HepG2 (cell line): ENCODE data around the gene NEMP2. TPM values are rescaled to one million over a fixed set of nuclear protein-coding genes. Genes with fewer than 3 reads are reported as not detected.

ENCODE experiments used
- ATAC-seq: fragments of 200-7000 bp; cut with Tn5 transposase; 3 replicates; pipeline ENCODE4 v1.9.1; 2020; ENCODE audit warnings: mild to moderate bottlenecking, moderate library complexity
- BruUV-seq: library from RNA; stranded (reverse); fragments of 400-500 nt; replicated peaks from 2 replicates; lab custom pipeline; 2021; lab: Mats Ljungman, UMichigan
- CTCF ChIA-PET: fragments of 300-600 bp; formaldehyde crosslinking; extraction: SDS; loops from one replicate; lab custom pipeline; 2021; ENCODE audit warnings: low total read pairs, inconsistent platforms, low intra/inter-chr PET ratio; lab: Yijun Ruan, JAX
- POLR2A ChIA-PET: fragments of 350-600 bp; sonication (Branson Sonifier 250); formaldehyde crosslinking; loops from one replicate; lab custom pipeline; 2020; ENCODE audit warnings: antibody characterized with exemption, inconsistent platforms; lab: Yijun Ruan, JAX
- DNase-seq: peaks from one replicate; pipeline ENCODE4 v3.0.0-alpha.2; 2015; ENCODE audit warnings: low spot score
- FAIRE-seq: peaks from 3 replicates; lab custom pipeline; 2011; peaks lifted over from hg19 to GRCh38; lab: Jason Lieb, UNC
- H2AFZ ChIP-seq: one replicate; pipeline ENCODE4 v1.6.1; 2011; ENCODE audit warnings: low read length, inconsistent platforms
- H3K27ac ChIP-seq: fragments of 300-600 bp; 3 replicates; pipeline ENCODE4 v1.8.0; 2011; ENCODE audit warnings: mixed run types, mild to moderate bottlenecking, mixed read lengths, low read length, inconsistent platforms; ENCODE audit not compliant: insufficient read depth; ENCODE audit errors: extremely low read length
- H3K27me3 ChIP-seq, 2 experiments: fragments of 200-600 bp in 1 of 2; 2 replicates in 1 of 2; 3 replicates in 1 of 2; pipeline versions ENCODE4 v1.6.0 to v1.8.0; 2011; ENCODE audit warnings: low read length in 2 of 2, mild to moderate bottlenecking in 2 of 2, moderate library complexity in 2 of 2, inconsistent platforms in 1 of 2; ENCODE audit not compliant: insufficient read depth in 2 of 2, control insufficient read depth in 1 of 2
- H3K36me3 ChIP-seq, 2 experiments: fragments of 200-600 bp in 1 of 2; replicated peaks in 1 of 2; 2 replicates in 1 of 2; 3 replicates in 1 of 2; pipeline versions ENCODE4 v1.5.1 to v1.8.0; 2011; ENCODE audit warnings: low read length in 2 of 2, inconsistent platforms in 1 of 2; ENCODE audit not compliant: insufficient read depth in 2 of 2, control insufficient read depth in 1 of 2
- H3K4me1 ChIP-seq: 2 replicates; pipeline ENCODE4 v1.5.1; 2012; ENCODE audit warnings: low read length, inconsistent platforms; ENCODE audit not compliant: insufficient read depth
- H3K4me2 ChIP-seq: 2 replicates; pipeline ENCODE4 v1.6.0; 2011; ENCODE audit warnings: low read depth, low read length, inconsistent platforms
- H3K4me3 ChIP-seq, 3 experiments: fragments of 200-600 bp in 1 of 3; sonication (generic), shearing (Covaris generic) in 1 of 3; replicated peaks in 1 of 3; 2 replicates each; pipeline ENCODE4 v1.5.1; 2011 to 2016; ENCODE audit warnings: low read length in 3 of 3, inconsistent platforms in 2 of 3, low read depth in 2 of 3, mild to moderate bottlenecking in 2 of 3, control low read depth in 1 of 3, mixed read lengths in 1 of 3; ENCODE audit not compliant: insufficient read depth in 1 of 3
- H3K79me2 ChIP-seq: one replicate; pipeline ENCODE4 v1.6.1; 2011; ENCODE audit warnings: low read length, inconsistent platforms; ENCODE audit not compliant: insufficient read depth
- H3K9ac ChIP-seq: 2 replicates; pipeline ENCODE4 v1.6.0; 2011; ENCODE audit warnings: mild to moderate bottlenecking, low read depth, low read length, inconsistent platforms; ENCODE audit not compliant: insufficient read depth
- H3K9me3 ChIP-seq: 2 replicates; pipeline ENCODE4 v1.5.1; 2012; ENCODE audit warnings: mild to moderate bottlenecking, low read length
- H4K20me1 ChIP-seq: 2 replicates; pipeline ENCODE4 v1.6.0; 2011; ENCODE audit warnings: inconsistent platforms, mild to moderate bottlenecking, low read length, moderate library complexity; ENCODE audit not compliant: insufficient read depth
- CEBPB ChIP-seq: IDR thresholded peaks from 2 replicates; pipeline ENCODE4 v1.6.1; 2011; ENCODE audit warnings: low read depth, low read length, improper control_type of control experiment, borderline replicate concordance
- CEBPG ChIP-seq: IDR thresholded peaks from 2 replicates; pipeline ENCODE4 v1.6.1; 2016
- CENPT ChIP-seq: sonication (generic); formaldehyde crosslinking; IDR thresholded peaks from 2 replicates; pipeline ENCODE4 v1.8.0; 2022; ENCODE audit warnings: low read depth, mild to moderate bottlenecking, moderate library complexity, missing genetic modification reagents
- ELF4 ChIP-seq: sonication (generic); formaldehyde crosslinking; IDR thresholded peaks from 2 replicates; pipeline ENCODE4 v1.5.0; 2020; ENCODE audit warnings: missing genetic modification reagents, mild to moderate bottlenecking, moderate library complexity, borderline replicate concordance
- FOXC1 ChIP-seq: sonication (generic); formaldehyde crosslinking; IDR thresholded peaks from 2 replicates; pipeline ENCODE4 v1.8.0; 2022; ENCODE audit warnings: mild to moderate bottlenecking, missing genetic modification reagents, borderline replicate concordance
- FOXJ3 ChIP-seq: sonication (generic); formaldehyde crosslinking; IDR thresholded peaks from 2 replicates; pipeline ENCODE4 v1.4.0; 2020; ENCODE audit warnings: missing genetic modification reagents, mild to moderate bottlenecking, borderline replicate concordance
- FOXK2 ChIP-seq: fragments of 450-650 bp; IDR thresholded peaks from 2 replicates; pipeline ENCODE4 v1.6.1; 2016
- MAFF ChIP-seq: IDR thresholded peaks from 2 replicates; pipeline ENCODE4 v1.6.1; 2011; ENCODE audit warnings: low read depth, low read length, improper control_type of control experiment
- PAX8 ChIP-seq: sonication (generic); formaldehyde crosslinking; IDR thresholded peaks from 2 replicates; pipeline ENCODE4 v1.8.0; 2022; ENCODE audit warnings: mild to moderate bottlenecking, missing genetic modification reagents, borderline replicate concordance
- TARDBP ChIP-seq: sonication (generic); formaldehyde crosslinking; IDR thresholded peaks from 2 replicates; pipeline ENCODE4 v1.8.0; 2022; ENCODE audit warnings: mild to moderate bottlenecking, missing genetic modification reagents
- THRA ChIP-seq: sonication (generic); formaldehyde crosslinking; IDR thresholded peaks from 2 replicates; pipeline ENCODE4 v1.4.0; 2020; ENCODE audit warnings: missing genetic modification reagents, borderline replicate concordance
- ZBTB26 ChIP-seq: IDR thresholded peaks from 2 replicates; pipeline ENCODE4 v1.6.1; 2016; ENCODE audit warnings: missing compliant biosample characterization, missing genetic modification reagents, borderline replicate concordance
- ZNF331 ChIP-seq: sonication (generic); formaldehyde crosslinking; IDR thresholded peaks from 2 replicates; pipeline ENCODE4 v1.4.0; 2020; ENCODE audit warnings: missing genetic modification reagents
- ZNF451 ChIP-seq: sonication (generic); formaldehyde crosslinking; IDR thresholded peaks from 2 replicates; pipeline ENCODE4 v1.5.0; 2020; ENCODE audit warnings: mild to moderate bottlenecking, missing genetic modification reagents
- ZNF614 ChIP-seq: IDR thresholded peaks from 2 replicates; pipeline ENCODE4 v1.6.1; 2018; ENCODE audit warnings: missing biosample characterization, missing genetic modification reagents, inconsistent platforms, borderline replicate concordance
- ZNF775 ChIP-seq: sonication (generic); formaldehyde crosslinking; IDR thresholded peaks from 2 replicates; pipeline ENCODE4 v1.4.0; 2020; ENCODE audit warnings: missing genetic modification reagents, mild to moderate bottlenecking, moderate library complexity, borderline replicate concordance
- WGBS: methylation state at CpG from one replicate; pipeline ENCODE4 v1.1.6; 2017; ENCODE audit warnings: low lambda C conversion rate; 5-methylcytosine and 5-hydroxymethylcytosine counted together
- in situ Hi-C: cut with HindIII; loops from 2 replicates; pipeline ENCODE4 v1.10.0; 2017; ENCODE audit warnings: low pct_unique_long_range_greater_than_20kb; ENCODE audit not compliant: extremely low pct_ligation_motif_present
- intact Hi-C: fragments of 100-400 bp; cut with micrococcal nuclease; formaldehyde crosslinking; loops from one replicate; pipeline ENCODE4 v1.10.0; 2022; ENCODE audit not compliant: unreplicated experiment
- polyA plus RNA-seq, 8 experiments: library from polyadenylated mRNA; depleted of rRNA in 3 of 8; stranded (reverse) in 7 of 8; unstranded in 1 of 8; fragments of >200 nt; fragmentation: Illumina TruSeq in 4 of 8; extraction: Trizol in 4 of 8; gene quantifications; 2 replicates each; pipeline versions ENCODE4 v1.2.1 to v1.2.3, GENCODE V29; 2011 to 2016; ENCODE audit warnings: low read depth in 4 of 8, missing spikeins in 1 of 8, mixed read lengths in 1 of 8; ENCODE audit not compliant: insufficient read depth in 1 of 8
- total RNA-seq, 5 experiments: library from RNA; depleted of rRNA; stranded (reverse); fragments of >200 nt; fragmentation: Illumina TruSeq; extraction: Trizol; gene quantifications; 2 replicates each; pipeline ENCODE4 v1.2.3, GENCODE V29; 2016; ENCODE audit warnings: low read depth in 1 of 5
- TF ChIP-seq, protein P1 (sequence below): sonication (generic); formaldehyde crosslinking; IDR thresholded peaks from 2 replicates; pipeline ENCODE4 v1.5.0; 2020; ENCODE audit warnings: mild to moderate bottlenecking, missing genetic modification reagents, borderline replicate concordance
- TF ChIP-seq, protein P2 (sequence below): sonication (generic); formaldehyde crosslinking; IDR thresholded peaks from 2 replicates; pipeline ENCODE4 v1.4.0; 2020; ENCODE audit warnings: missing genetic modification reagents

Gene NEMP2
- total and polyA plus RNA-seq, 2 of the 13 experiments (the other 11 are each of a cell fraction or from before 2014, with no cell fraction given): 2.4 to 9.8 TPM

GRCh38 chr2:190551928-190552327 is 17.4 kb upstream of the NEMP2 start:
- POLR2A ChIA-PET: no interaction called here
- no peak for DNase-seq
- TF ChIP-seq PAX8 (CRISPR knock-in tag) (no peak), ELF4 (CRISPR knock-in tag) (no peak), ZNF451 (no peak), ZNF775 (CRISPR knock-in tag) (no peak), ZBTB26 (CRISPR knock-in tag) (no peak), CEBPG (CRISPR knock-in tag) (0 out of 2 replicates have a peak, but pooled peaks have one; percentile 20), ZNF614 (CRISPR knock-in tag) (no peak), TARDBP (CRISPR knock-in tag) (no peak), FOXK2 (no peak), CENPT (CRISPR knock-in tag) (no peak), THRA (CRISPR knock-in tag) (no peak), CEBPB (peak; percentile 65; the same call in 1 of the 2 replicates), FOXJ3 (CRISPR knock-in tag) (no peak), FOXC1 (CRISPR knock-in tag) (no peak), MAFF (no peak), ZNF331 (CRISPR knock-in tag) (no peak)
- TF ChIP-seq, protein P1, sequence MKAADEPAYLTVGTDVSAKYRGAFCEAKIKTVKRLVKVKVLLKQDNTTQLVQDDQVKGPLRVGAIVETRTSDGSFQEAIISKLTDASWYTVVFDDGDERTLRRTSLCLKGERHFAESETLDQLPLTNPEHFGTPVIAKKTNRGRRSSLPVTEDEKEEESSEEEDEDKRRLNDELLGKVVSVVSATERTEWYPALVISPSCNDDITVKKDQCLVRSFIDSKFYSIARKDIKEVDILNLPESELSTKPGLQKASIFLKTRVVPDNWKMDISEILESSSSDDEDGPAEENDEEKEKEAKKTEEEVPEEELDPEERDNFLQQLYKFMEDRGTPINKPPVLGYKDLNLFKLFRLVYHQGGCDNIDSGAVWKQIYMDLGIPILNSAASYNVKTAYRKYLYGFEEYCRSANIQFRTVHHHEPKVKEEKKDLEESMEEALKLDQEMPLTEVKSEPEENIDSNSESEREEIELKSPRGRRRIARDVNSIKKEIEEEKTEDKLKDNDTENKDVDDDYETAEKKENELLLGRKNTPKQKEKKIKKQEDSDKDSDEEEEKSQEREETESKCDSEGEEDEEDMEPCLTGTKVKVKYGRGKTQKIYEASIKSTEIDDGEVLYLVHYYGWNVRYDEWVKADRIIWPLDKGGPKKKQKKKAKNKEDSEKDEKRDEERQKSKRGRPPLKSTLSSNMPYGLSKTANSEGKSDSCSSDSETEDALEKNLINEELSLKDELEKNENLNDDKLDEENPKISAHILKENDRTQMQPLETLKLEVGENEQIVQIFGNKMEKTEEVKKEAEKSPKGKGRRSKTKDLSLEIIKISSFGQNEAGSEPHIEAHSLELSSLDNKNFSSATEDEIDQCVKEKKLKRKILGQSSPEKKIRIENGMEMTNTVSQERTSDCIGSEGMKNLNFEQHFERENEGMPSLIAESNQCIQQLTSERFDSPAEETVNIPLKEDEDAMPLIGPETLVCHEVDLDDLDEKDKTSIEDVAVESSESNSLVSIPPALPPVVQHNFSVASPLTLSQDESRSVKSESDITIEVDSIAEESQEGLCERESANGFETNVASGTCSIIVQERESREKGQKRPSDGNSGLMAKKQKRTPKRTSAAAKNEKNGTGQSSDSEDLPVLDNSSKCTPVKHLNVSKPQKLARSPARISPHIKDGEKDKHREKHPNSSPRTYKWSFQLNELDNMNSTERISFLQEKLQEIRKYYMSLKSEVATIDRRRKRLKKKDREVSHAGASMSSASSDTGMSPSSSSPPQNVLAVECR: 0 out of 2 replicates have a peak, but pooled peaks have one; percentile 22
- TF ChIP-seq, protein P2, sequence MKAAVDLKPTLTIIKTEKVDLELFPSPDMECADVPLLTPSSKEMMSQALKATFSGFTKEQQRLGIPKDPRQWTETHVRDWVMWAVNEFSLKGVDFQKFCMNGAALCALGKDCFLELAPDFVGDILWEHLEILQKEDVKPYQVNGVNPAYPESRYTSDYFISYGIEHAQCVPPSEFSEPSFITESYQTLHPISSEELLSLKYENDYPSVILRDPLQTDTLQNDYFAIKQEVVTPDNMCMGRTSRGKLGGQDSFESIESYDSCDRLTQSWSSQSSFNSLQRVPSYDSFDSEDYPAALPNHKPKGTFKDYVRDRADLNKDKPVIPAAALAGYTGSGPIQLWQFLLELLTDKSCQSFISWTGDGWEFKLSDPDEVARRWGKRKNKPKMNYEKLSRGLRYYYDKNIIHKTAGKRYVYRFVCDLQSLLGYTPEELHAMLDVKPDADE (CRISPR knock-in tag): no peak

More at GRCh38 chr2:190551928-190552327, 17.4 kb upstream of the NEMP2 start:
- no peaks in the 10 kb centered on the region for H3K36me3 ChIP-seq
- peaks cover 17% of the 10 kb centered on the region for H3K4me1 ChIP-seq
- H2AFZ ChIP-seq: no peak overlapping the region
- no TSS peak for BruUV-seq
- H3K4me2 ChIP-seq: no peak overlapping the region
- no peak overlapping the region for H3K4me3 ChIP-seq
- H4K20me1 ChIP-seq: no peaks in the 10 kb centered on the region
- FAIRE-seq (no peak), ATAC-seq (no peak; the same call in 2 of the 3 replicates)
- CTCF ChIA-PET: no interaction called here
- H3K27ac ChIP-seq: no peak overlapping the region
- WGBS: 21% methylated on average over 4 of the region's 4 CpGs
- H3K9ac ChIP-seq: no peak overlapping the region
- intact Hi-C loops: no loop called here
- no peaks in the 10 kb centered on the region for H3K27me3 ChIP-seq
- no peaks in the 10 kb centered on the region for H3K79me2 ChIP-seq
- no peaks in the 10 kb centered on the region for H3K9me3 ChIP-seq
- in situ Hi-C loops: no loop called here
